ENCODE results near the gene ZNF585A.

The ZNF585A gene

GRCh38 chr19:37098570-37098969, 73.9 kb downstream of the ZNF585A start:
- TF ChIP-seq GATA3 (IDR thresholded peaks at IDR 0.05; ENCODE audit: low read depth, low read length) (no peak), GATA2 (IDR thresholded peaks at IDR 0.05; ENCODE audit: low read depth, low read length) (no peak)

DNA sequence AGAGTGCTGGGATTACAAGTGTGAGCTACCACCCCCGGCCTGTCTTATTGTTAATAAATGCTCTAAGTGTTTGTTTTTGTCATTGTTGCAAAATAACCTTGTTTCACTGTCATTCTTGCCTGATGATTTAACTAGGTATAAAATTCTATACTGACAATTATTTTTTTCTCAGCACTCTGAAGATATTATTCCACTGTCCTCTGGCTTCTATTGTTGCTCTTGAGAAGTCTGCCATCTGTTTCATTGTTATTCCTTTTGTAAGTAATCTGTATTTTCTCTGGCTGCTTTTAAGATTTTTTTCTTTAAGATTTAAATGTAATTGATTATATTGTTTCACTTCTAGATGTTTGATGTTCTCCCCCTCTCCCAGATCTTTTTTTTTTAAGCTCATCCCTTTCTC, 76.6 kb downstream of the ZNF585A start:
- TF ChIP-seq GATA3 (IDR thresholded peaks at IDR 0.05; ENCODE audit: low read depth, low read length), result no peak
- no peak for TF ChIP-seq GATA2 (IDR thresholded peaks at IDR 0.05; ENCODE audit: low read depth, low read length)

Measured in SH-SY5Y (cell line).